GM04504 (cell line): ENCODE measurements around the gene CBY2.
"Not testable (repeated sequence)": the region's sequence is repeated elsewhere in the genome, so short reads cannot be mapped to it uniquely, and the experiment has no call there.

ENCODE experiments used
- DNase-seq: peaks from one replicate; pipeline ENCODE4 v3.0.0-alpha.2; 2012; ENCODE audit warnings: low read depth

The CBY2 gene

DNA sequence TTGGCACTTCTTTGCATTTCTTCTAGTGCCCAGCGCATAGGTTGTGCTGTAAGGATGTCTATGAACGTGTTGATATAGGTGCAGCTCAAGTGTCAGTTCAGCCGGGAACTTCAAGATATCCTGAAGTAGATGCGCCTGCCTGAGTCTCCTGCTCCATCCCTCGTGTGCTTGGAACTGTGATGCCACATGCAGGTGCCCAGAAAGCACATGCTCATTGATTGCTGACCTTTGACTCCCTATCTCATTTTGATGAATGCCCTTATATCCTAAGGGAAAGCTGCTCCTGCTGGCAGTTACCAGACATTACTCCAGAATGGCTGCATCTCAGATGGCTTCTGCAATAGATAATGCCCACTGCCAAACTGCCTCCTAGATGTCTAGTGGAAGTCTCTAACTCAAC is 40.9 kb downstream of the CBY2 start:
- no peak for DNase-seq

DNA sequence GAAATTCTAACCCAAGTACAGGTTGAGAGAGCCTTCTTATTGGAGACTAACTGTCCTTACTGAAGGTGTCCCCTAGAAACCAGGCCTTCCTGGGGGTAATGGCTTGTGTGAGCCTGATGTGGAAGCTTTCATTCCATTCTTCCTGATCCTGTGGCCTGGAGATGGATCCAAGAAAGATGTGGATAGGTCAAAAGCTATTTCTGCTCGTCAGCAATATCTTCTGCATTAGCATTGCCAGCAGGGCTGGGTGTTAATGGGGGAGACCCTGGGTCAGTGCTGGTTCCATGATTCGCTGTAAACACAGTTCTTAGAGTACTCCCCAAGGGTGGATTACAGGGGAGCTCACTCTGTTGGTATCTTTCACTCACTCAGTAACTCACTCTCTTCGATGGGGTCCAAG is 42.9 kb downstream of the CBY2 start:
- no peak for DNase-seq

DNA sequence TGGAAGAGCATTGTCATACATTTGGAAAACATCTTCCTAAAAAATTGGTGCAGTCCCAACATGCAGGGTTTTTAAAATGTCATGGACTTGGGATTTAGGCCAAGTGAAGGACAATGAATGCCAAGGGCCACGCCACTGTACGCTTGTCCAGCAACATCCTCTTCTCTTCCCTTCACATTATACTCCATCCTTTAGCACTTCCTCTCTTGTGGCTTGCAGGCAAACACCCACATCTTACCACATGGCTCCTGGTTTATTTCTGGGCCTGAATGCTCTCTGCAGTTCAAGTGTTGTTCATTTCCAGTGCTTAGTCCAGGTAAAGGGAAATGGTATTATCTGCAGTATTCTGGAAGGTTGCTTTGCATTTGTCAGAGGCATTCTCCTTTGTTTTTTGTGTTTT is 45.0 kb downstream of the CBY2 start:
- DNase-seq = no peak

DNA sequence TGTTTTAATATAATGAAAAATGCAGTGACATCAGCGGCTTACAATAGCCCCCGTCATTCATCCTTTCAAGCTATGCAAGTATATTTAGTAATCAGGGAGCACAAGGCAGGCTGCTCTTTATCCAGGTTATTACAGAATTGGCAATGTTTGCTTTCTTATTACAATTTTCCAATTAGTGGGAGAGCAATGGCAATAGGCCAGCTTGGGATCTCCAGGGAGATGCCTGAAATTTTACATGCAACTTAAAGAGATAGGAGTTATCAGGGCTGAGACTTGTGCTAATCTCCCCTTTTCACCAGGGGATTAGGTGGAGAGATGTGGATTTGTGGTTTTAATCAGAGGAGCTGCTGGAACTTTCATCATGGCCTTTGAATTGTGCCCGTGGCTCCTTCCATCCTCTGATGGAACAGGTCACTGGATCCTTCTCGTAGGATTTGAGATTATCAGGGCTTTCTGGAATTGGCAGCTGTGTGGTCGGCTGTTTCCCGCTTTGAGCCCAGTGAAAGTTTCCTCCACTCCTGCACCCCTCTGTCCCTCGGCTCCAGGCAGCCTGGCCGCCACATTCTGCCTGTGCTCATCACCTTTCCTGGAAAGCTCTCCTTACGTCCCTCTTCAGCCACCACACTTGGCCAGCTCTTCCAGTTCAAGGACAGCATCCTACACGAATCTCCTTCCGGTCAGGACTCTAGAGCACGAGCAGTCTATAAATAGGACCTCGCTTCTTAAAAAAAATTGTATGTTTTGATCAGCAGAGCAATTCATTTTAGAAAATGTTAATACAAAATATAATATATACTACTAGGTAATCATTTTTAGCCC is 47.0 kb downstream of the CBY2 start:
- DNase-seq = no peak

DNA sequence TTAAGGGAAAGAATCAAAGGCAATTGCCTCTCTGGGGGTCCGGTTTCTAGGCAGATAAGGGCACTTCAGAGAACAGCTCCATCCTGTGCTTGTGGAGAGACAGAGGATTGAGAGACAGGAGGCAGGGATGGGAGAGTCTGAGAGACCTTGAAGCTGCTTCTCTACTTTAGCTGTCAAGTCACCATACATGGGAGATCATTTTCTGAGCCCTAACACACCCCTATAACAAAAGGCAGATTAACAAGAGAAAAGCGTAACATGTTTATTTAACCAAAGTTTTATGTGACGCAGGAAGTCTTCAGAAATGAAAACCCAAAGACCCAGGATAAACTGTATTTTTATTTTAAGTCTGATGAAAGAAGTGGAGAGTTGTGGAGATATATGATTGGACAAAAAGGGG is 48.4 kb downstream of the CBY2 start:
- no peak for DNase-seq

DNA sequence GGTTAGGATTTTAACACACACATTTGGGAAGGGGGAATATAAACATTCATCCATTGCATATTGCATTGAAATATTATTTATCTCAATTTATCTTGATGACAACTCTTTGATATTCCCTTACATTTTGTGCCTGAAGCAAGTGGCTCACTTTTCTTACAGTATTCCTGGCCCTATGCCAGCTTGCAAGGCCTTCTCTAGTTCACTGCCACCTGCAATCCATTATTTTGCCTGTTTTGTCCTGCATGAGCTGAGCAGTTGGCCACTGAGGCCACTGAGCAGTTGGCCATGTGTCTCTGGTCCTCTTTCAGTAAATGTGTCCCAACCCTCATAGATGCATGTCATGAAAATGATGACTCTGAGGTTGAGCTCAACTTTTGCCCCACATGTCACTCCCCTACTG is 49.8 kb downstream of the CBY2 start:
- DNase-seq = no peak

DNA sequence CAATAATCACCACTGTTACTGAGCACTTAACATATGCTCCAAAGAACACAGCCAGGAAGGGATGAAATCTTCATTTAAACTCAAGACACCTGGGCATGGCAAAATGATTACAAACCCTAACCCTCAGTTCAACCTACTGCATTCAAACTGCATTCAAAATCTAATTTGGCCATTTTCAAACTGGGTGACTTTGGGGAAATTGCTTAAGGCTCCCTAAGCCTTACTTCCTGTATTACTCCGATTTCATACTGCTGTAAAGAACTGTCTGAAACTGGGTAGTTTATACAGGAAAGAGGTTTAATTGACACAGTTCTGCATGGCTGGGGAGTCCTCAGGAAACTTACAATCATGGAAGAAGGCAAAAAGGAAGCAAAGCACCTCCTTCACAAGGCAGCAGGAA is 50.4 kb downstream of the CBY2 start:
- DNase-seq = no peak

DNA sequence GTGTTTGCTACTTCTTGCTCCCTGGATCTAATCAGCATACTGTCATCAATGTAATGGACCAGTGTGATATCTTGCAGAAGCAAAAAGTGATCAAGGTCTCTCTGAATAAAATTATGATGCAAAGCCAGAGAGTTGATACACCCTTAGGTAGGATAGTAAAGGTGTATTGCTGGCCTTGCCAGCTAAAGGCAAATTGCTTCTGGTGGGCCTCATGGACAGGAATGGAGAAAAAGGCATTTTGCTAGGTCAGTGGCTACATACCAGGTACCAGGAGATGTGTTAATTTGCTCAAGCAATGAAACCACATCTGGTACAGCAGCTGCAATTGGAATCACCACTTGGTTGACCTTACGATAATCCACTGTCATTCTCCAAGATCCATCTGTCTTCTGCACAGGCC is 54.4 kb downstream of the CBY2 start:
- DNase-seq = not testable (repeated sequence)

DNA sequence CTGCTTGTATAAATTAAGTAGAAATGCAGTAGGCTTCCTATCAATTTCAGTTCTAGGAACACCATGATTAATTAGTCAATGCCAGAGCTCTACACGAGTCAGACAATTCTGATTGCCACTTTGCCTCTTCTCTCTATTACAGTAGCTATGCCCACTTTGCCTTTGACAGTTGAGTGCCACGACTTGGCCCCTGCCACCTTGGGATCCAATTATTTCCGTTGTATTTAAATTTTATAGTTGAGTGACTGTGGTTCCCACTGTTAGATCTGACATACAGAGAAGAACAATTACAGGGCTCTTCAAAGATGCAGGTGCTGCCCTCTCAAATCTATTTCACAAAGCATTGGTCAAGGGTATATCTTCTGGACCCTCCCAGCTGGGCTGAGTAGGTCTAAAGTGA is 55.5 kb downstream of the CBY2 start:
- DNase-seq = not testable (repeated sequence)

DNA sequence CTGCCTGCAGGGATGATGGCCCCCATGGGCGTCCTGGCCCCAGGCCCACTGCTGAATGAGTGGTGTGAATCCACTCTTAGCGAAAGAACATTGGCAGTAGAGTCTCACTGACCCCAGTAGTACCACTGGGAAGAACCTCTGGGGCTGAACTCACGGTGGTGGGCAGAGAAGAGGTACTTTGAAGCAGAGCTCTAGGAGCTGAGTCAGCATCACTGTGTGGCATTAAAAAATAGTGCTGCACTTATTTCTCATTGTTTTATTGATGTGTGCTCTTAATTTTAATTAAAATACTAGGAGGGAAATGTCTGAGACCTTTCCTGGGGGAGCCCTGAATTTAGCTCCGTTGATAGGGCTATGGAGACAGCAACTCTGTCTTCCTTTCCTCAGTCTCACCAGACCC is 61.3 kb downstream of the CBY2 start:
- DNase-seq = no peak
